Right renal cortex interstitium (tissue), 3 donors: ENCODE results near the gene FNDC3B. TPM values are rescaled to one million over a fixed set of nuclear protein-coding genes. Genes with fewer than 3 reads are reported as not detected.

ENCODE experiments used
- DNase-seq, 3 donors: peaks; one replicate each; pipeline ENCODE4 v3.0.0-alpha.2; 2013; ENCODE audit warnings: low read depth in 3 of 3, low spot score in 2 of 3
- polyA plus RNA-seq, 3 donors: library from polyadenylated mRNA; unstranded; fragments of 120-200 nt; gene quantifications; one replicate each; pipeline ENCODE4 v1.2.1, GENCODE V29; 2013; ENCODE audit not compliant: insufficient read length in 3 of 3

Gene FNDC3B
- polyA plus RNA-seq, 3 donors, result 60.2 to 64.6 (median 62.3) TPM

DNA sequence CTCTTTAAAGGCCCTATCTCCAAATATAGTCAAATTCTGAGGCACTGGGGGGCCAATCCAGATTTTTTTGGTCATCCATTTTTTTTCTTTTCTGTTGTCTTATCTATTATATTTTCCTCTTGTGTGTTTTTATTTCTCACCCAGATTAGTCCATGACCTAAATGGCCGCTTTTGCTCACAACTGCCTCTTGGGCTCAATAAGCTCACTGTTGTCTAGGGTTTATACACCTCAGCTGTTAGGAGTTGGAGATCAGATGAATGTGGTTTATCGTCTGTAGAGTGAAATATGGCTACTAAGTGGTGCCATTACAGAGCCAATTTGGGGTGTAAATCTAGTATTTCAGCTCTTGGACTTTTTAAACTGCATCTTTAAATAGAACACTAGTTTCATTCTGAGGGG lies 235.5 kb downstream of the FNDC3B start:
- no peak for DNase-seq

DNA sequence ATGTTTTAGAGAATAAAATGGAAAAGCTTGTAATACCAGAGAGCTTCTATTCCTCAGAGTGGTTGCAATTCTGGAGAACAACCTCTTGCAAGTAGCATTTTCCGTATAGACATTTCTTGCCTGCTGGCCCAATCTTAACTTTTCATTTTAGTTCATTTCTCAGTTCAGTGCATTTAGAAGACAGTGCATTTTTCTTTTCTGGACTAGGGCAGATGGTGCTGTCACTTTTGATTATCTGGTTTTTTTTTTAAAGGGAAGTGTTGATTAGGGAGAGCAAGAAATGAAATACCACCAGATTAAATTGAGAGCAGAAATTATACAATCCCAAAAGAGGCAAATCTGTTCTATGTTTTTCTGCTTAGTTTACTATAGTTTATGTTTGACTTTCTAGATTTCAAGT lies 236.2 kb downstream of the FNDC3B start:
- no peak for DNase-seq

DNA sequence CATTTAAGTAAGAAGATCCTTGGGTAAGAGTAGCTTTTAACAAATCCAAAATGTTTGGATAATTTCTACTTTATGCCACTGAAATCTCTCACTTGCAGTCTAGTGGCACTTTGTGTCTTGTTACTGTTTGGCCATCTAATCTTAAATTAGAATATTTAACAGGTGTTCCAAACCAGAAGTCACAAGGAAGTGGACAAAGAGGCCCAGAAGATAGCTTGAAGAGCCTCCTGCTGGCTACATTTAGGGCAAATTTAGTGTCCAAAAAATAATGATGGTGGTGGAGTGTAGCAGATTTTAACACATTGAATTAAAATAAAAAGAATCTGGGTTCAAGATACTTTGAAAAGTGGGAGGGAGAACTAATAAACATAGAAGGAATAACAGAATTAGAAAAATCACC lies 236.7 kb downstream of the FNDC3B start:
- no peak for DNase-seq

DNA sequence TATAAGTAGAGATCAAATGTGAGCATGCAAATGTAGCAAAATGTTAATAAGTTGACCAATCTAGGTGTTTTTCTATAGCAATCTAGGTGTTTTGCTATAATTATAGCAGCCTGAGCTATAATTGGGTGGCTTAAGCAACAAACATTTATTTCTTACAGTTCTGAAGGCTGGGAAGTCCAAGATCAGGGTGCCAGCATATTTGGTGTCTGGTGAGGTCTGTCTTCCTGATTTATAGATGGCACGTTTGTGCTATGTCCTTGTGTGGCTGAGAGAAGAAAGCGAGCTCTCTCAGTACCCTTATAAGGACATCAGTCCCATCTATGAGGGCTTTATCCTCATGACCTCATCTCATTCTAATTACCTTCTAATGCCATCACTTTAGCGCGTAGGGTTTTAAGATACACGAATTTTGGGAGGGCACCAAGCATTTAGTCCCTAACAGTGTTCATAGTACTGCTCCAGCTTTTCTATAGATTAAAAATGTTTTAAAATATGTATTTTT lies 237.8 kb downstream of the FNDC3B start:
- no peak for DNase-seq

DNA sequence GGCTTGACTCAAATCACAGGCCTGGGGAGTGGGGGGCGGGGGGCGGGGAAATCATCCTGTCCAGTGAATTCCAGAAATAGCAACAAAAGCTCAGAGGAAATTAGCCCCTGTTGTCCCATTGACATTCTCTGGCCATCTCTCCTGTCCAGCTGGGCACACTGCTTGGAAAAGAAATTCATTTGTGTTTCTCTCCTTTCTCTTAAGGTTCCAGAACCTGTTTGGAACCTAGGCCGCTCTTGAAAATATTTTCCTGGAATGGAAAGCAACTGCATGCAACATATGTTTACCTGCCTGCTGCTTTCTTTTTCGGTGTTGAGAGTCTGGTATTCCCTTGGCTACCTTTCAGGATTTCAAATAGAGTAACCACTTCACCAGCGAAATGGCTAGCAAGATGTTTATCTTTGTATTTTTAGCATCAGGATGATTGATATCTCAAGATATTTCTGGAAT lies 239.8 kb downstream of the FNDC3B start:
- no peak for DNase-seq

DNA sequence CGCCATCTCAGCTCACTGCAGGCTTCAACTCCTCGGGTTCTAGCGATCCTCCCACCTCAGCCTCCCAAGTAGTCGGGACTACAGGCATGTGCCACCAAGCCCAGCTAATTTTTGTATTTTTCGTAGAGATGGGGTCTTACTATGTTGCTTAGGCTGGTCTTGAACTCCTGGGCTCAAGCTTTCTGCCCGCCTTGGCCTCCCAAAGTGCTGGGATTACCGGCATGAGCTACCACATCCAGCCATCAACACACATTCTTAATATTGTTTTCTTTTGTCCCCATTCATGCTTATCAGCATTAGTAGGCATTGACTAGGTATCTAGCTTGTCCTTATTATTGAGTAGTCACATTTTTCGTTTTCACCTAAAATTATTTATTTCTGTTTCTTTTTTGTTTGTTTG lies 240.6 kb downstream of the FNDC3B start:
- DNase-seq, result no peak

DNA sequence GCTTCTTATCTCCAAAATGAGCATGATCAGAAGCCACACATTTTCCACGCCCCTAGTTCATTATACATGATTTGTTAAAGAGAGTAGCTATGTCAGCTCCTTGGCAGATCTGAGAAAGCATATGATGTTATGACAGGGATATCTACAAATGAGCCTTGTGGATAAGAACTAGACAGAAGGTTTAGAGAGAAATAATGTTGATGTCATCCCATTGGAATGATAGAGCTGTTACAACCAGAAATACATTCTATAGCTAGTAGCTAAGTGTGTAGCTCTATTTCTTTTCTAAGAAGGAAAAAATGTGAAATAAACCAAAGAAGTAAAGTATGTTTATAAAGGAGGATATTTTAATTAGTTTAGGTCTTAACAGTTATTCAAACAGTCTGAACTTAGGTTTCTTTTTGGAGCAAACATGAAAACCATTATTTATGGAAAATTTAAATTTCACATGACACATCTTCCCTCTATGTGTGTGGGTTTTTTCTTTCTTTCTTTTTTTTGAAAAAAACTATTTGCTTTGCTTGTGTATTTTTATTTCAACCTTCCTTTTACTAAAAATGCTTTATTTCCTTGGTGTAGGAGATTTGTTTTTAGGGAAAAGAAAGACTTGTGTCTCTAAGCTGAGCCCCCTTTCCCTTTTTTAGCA lies 241.2 kb downstream of the FNDC3B start:
- DNase-seq, result no peak

DNA sequence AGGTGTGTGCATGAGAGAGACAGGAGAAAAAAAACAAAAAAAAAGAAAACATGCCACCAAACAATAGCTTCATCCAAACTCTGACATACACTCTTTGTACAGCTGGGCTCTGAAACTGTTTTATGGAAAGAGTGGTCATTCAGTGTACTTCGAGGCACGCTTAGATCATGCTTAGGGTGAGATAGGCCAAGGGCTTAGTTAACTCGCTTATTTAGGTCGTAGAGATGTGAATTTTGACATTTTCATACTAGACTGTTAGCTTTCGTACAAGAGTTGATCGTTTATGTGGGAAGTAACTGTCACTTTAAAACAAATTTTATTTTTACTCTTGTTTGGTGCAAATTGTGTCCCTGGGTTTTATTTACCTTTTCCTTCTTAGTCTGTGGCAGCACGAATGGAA lies 242.5 kb downstream of the FNDC3B start:
- DNase-seq, result no peak

DNA sequence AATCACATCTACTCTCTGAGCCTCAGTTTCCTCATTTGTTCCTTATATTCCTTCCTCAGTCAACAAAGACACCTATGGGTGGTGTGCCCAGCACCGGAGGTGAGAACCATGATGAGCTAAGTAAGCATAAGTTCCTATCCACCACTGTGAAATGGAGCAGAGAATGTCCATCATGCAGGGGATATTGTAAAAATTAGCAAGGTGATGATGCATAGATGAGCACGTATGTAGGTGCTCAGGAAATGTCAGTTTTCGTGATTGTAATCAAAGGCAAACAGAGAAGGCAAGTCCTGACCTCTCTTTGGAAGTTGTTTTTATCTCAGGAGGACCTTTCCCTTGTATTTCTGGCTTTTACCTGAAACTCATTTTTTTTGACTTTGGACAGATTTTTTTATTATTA lies 243.5 kb downstream of the FNDC3B start:
- DNase-seq, result no peak

DNA sequence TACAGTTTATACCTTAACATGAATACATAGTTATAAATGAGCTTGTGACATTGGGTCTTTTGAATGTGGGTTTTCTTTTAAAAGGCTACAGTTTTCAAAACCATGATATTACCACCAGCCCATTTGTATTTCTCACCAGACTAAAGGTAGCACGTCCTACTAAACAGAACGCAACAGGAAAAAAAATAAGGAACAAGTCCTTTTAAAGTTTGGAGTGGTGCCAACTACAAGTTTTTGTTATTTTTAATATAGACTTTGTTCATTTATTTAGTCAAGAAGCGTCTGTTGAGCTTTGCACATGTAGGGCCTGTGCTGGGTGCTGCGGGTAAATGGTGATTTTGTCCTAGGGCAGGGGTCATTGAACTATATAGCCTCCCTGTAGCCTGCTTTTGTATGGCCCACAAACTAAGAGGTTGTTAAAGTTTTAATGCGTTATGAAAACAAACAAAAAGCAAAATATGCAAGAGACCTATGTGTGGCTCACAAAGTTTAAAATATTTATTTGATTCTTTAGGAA lies 244.5 kb downstream of the FNDC3B start:
- DNase-seq, result no peak

DNA sequence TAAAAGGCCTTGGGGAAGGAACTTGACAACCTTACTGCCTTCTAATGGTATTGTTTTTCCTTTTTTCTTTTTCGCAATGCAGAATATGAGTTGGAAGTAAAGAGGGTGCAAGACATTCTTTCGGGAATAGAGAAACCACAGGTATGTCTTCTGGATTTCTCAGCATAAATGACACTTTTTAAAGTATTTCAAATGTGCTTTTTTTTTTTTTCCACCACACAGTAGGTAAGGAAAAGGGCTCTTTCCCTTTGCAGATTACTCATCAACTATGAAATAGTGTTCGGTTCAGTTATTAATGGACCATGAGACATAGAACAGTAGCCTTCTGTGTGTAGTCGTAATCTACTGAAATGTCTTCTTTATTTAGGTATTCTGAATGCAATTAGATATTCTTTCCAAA lies 246.5 kb downstream of the FNDC3B start:
- DNase-seq, result no peak

DNA sequence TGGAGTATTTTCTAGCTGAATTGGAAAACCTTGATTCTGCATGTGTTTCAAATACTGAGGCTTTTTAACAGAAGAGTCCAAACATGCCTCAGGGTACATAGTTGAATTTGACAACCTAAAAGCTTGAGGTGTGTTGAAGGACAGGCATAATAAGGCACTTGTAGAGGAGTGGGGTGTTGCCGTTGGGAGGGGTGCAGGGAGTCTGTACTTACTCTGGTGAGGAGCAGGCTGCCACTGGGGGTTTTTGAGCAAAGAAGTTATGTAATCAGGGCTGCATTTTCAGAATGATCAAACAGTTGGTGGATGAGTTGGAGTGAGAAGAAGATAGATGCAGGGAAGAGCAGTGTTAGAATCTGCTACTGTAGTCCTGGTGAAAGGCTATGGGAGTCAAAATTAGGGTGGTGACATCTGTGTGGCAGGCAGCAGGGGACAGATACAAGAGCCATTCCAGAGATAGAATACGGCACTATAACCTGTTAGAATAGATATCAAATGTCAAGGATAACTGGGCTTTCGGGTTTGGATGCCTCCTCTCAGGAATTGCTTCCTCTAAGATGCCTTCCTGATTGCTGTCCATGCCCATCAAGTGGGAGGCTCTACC lies 247.3 kb downstream of the FNDC3B start:
- no peak for DNase-seq

DNA sequence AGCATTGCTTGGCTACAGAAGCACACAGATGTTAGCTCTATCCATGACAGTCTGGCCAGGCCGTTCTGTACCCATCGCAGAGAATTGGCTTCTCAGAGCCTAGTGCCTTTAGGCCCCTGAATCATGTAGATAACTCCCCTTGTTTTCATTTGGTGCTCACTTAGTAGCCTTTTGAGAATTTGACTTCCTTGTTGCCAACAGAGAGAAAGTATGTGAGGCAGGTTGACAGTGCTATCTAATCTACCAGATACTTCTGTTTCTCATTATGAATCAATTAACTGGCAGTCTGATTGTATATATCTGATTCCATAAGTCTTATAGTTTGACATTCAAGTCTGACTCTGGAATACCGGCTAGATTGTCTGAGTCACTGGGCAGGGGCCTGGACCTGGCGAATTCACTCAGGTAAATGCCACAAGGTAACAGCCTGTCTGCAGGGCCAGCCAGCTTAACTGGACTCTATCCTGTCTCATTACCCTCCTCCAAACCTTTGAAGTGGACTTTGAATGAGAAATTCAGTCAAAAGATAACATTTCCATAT lies 248.6 kb downstream of the FNDC3B start:
- no peak for DNase-seq

DNA sequence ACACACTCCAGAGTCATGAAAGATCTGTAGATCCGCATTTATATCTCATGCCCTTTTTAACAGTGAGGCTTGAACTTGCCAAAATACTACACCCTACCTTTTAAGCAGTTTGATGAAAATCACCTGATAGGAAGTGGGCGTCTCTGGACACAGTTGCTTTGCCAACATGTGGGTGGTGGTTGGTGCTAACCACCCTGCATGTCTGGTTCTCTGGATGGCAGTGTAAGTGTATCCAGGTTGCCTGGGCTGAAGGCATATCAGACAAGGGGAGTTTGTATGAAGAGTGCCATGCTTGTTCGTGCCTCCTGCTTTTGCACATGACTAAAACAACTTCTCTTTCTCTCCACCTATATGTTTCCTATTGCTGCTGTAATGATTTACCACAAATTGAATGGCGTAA lies 249.3 kb downstream of the FNDC3B start:
- no peak for DNase-seq

DNA sequence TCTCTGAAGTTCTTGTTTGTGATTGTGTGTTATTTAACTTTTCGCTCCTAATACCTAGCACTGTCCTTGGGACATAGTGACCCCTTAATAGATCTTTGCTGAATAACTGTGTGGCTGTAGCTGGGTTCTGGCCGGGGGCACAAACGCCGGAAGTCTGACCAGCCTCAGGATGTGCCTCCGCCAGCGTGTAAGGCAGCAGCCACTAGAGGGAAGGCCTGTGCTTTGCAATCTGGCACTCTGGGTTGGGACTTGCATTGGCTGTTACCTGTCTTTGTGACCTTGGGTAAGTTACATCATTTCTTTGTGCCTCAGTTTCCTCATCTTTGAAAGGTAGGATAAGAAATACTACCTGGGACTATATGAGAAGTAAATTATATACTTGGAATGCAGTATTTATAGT lies 250.2 kb downstream of the FNDC3B start:
- no peak for DNase-seq

DNA sequence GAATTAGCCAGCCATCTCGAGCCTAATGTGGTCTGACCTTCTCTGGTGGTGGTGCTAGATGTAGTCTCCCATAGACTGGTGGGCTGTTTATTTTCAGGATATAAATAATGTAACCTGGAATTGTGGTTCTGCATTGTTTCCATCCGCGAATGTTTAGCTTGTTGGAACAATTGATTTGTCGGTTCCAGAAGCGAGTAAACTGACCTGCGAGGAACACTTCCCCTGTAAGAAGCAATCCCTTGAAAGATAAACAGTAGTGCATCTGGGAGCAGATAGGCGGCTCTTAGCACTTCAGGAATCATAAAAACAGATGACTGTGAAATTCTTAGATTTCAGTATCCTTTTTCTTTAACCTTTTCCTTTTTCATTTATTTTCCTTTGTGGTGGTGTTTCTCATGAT lies 251.1 kb downstream of the FNDC3B start:
- DNase-seq, result no peak

DNA sequence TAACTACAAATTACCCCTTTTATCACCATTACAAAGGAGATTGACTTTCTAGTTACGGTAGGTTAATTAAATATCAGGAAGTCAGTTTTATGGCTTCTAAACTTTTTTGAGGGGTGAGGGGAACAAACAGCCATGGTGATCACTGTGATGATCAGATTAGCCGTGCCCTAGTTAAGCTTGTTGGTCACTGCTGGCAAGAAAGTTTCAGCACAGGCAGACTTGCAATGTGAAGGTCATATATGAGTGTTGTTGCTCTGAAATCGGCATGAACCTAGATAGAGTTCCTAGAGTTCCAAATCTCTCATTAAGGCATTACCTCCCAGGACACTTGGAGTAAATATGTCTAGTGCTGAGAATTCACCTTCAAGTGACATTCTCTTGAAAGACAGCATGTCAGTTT lies 252.3 kb downstream of the FNDC3B start:
- no peak for DNase-seq

DNA sequence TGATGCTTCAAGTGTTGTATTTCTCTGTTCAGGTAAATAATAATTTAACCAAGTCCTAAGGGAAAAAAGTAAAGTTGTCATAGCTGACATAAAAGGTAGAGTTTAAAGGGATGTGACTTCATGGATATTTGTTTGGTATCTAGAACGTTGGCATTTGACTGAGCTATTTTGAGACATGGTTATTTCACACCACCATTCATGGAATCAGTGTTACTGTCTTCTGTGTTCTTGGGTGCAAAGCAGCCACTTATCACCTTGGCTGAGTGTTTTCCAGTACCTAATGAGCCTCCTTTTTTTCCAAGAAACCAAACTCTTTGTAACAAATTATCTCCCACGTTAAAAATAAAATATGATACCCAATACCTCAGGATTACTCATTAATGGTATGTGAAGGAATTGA lies 253.0 kb downstream of the FNDC3B start:
- DNase-seq, result no peak

DNA sequence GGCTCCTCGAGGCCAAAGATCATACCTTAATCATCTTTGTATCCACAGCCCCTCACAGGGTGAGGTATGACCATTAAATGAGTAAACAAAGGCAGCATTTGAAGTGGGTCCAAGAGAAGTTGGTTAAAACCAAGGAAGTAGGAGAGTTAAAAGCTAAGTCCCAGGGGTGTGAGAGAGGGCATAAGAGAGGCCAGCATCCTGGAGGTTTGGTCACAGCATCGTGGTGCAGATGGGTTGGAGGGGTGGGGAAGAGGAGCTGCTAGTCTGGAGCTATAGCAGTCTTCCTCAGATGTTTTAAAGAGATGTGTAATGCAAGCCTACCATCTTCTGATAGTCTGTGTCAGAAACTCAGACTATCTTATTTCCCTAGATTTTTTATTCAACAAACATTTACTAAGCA lies 253.7 kb downstream of the FNDC3B start:
- DNase-seq, result no peak

DNA sequence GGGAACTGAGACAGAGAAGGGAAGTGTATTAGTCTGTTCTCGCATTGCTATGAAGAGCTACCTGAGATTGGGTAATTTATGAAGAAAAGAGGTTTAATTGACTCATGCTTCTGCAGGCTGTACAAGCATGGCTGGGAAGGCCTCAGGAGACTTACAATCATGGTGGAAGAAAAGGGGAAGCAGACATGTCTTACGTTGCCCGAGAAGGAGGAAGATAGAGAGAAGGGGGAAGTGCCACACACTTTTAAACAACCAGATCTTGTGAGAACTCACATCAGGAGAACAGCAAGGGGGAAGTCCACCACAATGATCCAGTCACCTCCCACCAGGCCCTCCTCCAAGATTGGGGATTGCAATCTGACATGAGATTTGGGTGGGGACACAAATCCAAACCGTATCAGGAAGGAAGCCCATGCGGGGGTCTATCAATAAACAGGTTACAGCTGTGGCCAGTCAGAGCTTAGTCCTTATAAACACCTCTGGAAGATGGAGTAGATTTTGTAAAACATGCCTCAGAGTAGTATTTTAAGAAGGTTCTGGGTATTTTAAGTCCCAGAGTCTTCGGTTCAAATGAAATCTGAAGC lies 254.9 kb downstream of the FNDC3B start:
- DNase-seq, result no peak

DNA sequence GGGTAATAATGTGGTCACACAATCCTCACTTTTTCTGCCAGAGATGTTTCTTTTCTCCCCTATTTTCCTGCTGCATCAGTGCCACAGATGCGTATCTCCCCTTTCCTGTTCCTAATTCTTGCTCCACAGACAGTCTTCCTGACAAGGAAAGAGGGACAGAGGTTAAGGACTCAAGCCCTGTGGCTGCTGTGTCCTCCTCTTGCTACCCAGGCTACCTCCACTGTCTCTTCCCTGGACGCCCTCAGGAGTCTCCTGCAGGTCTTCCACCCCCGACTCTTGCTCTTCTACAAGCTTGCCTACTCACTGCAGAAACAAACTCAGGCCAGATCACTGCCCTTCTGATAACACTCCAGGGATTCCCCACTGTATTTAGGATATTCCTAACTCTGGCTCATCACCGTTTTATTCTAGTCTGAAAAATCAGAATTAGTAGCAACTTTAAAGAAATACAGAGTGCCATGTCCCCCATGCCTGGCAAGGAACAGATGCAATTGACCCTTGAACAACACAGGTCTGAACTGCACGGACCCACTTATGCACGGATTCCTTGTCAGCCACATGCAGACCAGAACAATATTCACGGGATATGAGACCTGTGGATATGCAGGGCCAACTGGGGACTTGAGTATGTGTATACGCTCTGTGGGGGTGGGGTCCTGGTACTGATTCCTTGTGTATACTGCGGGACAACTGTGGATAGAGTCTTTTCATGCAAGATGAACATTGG lies 257.0 kb downstream of the FNDC3B start:
- DNase-seq, result no peak
